Right atrium auricular region (tissue), 2 donors: ENCODE measurements around the gene DHRS7B. TPM values are rescaled to one million over a fixed set of nuclear protein-coding genes. Genes with fewer than 3 reads are reported as not detected.
"Not testable (repeated sequence)": the region's sequence is repeated elsewhere in the genome, so short reads cannot be mapped to it uniquely, and the experiment has no call there.

ENCODE experiments used
- DNase-seq: peaks from one replicate; pipeline ENCODE4 v3.0.0-alpha.2; 2019; ENCODE audit warnings: low spot score
- H3K27ac ChIP-seq, 2 donors: fragments of 200-600 bp; sonication (generic); 1 replicate in 1 of 2; 2 replicates in 1 of 2; pipeline ENCODE4 v1.5.1; 2016 to 2019
- H3K27me3 ChIP-seq, 2 donors: fragments of 200-600 bp; sonication (generic); one replicate each; pipeline versions ENCODE4 v1.5.1 to v1.6.0; 2017 to 2019
- H3K36me3 ChIP-seq: fragments of 200-600 bp; sonication (generic); one replicate; pipeline ENCODE4 v1.5.1; 2016
- H3K4me1 ChIP-seq, 2 donors: fragments of 200-600 bp; sonication (generic); one replicate each; pipeline versions ENCODE4 v1.5.1 to v1.6.0; 2017 to 2019
- H3K4me3 ChIP-seq, 2 donors: fragments of 200-600 bp; sonication (generic); 1 replicate in 1 of 2; 2 replicates in 1 of 2; pipeline ENCODE4 v1.5.1; 2017 to 2019; ENCODE audit warnings: mild to moderate bottlenecking in 1 of 2, moderate library complexity in 1 of 2
- H3K9me3 ChIP-seq, 2 donors: fragments of 200-600 bp; sonication (generic); one replicate each; pipeline ENCODE4 v1.5.1; 2019
- CTCF ChIP-seq, 2 donors: fragments of 200-600 bp; sonication (generic); IDR thresholded peaks; one replicate each; pipeline ENCODE4 v1.5.1; 2019; ENCODE audit warnings: antibody characterized with exemption in 2 of 2
- total RNA-seq, 2 donors: library from RNA; depleted of rRNA; stranded (reverse); fragments of >200 nt; gene quantifications; one replicate each; pipeline ENCODE4 v1.1.0, GENCODE V29; 2016

The DHRS7B gene
- total RNA-seq: 10 to 100 TPM; 35.8 to 45.3 TPM

GRCh38 chr17:21126645-21127508 is at the start of gene DHRS7B:
Gene DHRS7B (plus strand): TSS chr17:21126964. CDS start chr17:21126972, 8 bp downstream.
- no peak for TF ChIP-seq CTCF (IDR thresholded peaks at IDR 0.05)
- H3K4me1 ChIP-seq: peaks cover 0 to 29% of the 10 kb centered on the region in 2 donors
- H3K9me3 ChIP-seq: no peaks in the 10 kb centered on the region

GRCh38 chr17:21077281-21077680 is 49.5 kb upstream of the DHRS7B start:
- peaks cover 0 to 14% of the 10 kb centered on the region in 2 donors for H3K4me1 ChIP-seq
- H3K36me3 ChIP-seq: no peaks in the 10 kb centered on the region
- no peaks in the 10 kb centered on the region for H3K27me3 ChIP-seq
- no peak for TF ChIP-seq CTCF (IDR thresholded peaks at IDR 0.05)
- DNase-seq: no peak
- H3K27ac ChIP-seq: no peak overlapping the region
- no peak overlapping the region for H3K4me3 ChIP-seq
- no peaks in the 10 kb centered on the region for H3K9me3 ChIP-seq

More at GRCh38 chr17:21126645-21127508, at the start of gene DHRS7B:
- peak within 1 kb of the TSS; percentile 94 to 95 for H3K27ac ChIP-seq
- peak; percentile 94 for DNase-seq
- H3K27me3 ChIP-seq: no peaks in the 10 kb centered on the region
- peak within 1 kb of the TSS; percentile 78 to 92 for H3K4me3 ChIP-seq
- no peaks in the 10 kb centered on the region for H3K36me3 ChIP-seq

- no peak overlapping the region for H3K27ac ChIP-seq
- TF ChIP-seq CTCF (IDR thresholded peaks at IDR 0.05): no peak
- no peaks in the 10 kb centered on the region for H3K9me3 ChIP-seq
- H3K36me3 ChIP-seq: no peaks in the 10 kb centered on the region
- H3K4me1 ChIP-seq: peaks cover 0 to 14% of the 10 kb centered on the region in 2 donors
- H3K4me3 ChIP-seq: no peak overlapping the region
- no peaks in the 10 kb centered on the region for H3K27me3 ChIP-seq
- DNase-seq: no peak
Observed at GRCh38 chr17:21078016-21078780, 48.6 kb upstream of the DHRS7B start.

- TF ChIP-seq CTCF (IDR thresholded peaks at IDR 0.05): no peak
- Histone ChIP-seq H3K9me3 (no peaks in the 10 kb centered on the region), H3K36me3 (no peaks in the 10 kb centered on the region), H3K27me3 (no peaks in the 10 kb centered on the region), H3K4me3 (no peak overlapping the region), H3K27ac (no peak overlapping the region), H3K4me1 (peaks cover 0 to 14% of the 10 kb centered on the region in 2 donors)
- DNase-seq: no peak
Observed at GRCh38 chr17:21079196-21079595, 47.6 kb upstream of the DHRS7B start.

- H3K27me3 ChIP-seq: no peaks in the 10 kb centered on the region
- no peak for TF ChIP-seq CTCF (IDR thresholded peaks at IDR 0.05)
- no peaks in the 10 kb centered on the region for H3K4me1 ChIP-seq
- DNase-seq: no peak
- H3K9me3 ChIP-seq: no peaks in the 10 kb centered on the region
- H3K27ac ChIP-seq: no peak overlapping the region
- H3K4me3 ChIP-seq: no peak overlapping the region
- no peaks in the 10 kb centered on the region for H3K36me3 ChIP-seq
Observed at GRCh38 chr17:21082001-21082436, 44.7 kb upstream of the DHRS7B start.

GRCh38 chr17:21085280-21085679 is 41.5 kb upstream of the DHRS7B start:
- H3K27ac ChIP-seq, H3K36me3 ChIP-seq, H3K4me3 ChIP-seq, DNase-seq, H3K27me3 ChIP-seq, H3K9me3 ChIP-seq, H3K4me1 ChIP-seq: not testable (repeated sequence)
